ENCODE measurements around the gene THRAP3. TPM values are rescaled to one million over a fixed set of nuclear protein-coding genes. Genes with fewer than 3 reads are reported as not detected.
"Not testable (repeated sequence)": the region's sequence is repeated elsewhere in the genome, so short reads cannot be mapped to it uniquely, and the experiment has no call there.

The THRAP3 gene
- total RNA-seq, 1 donor from 2014 or later = 80.6 TPM

DNA sequence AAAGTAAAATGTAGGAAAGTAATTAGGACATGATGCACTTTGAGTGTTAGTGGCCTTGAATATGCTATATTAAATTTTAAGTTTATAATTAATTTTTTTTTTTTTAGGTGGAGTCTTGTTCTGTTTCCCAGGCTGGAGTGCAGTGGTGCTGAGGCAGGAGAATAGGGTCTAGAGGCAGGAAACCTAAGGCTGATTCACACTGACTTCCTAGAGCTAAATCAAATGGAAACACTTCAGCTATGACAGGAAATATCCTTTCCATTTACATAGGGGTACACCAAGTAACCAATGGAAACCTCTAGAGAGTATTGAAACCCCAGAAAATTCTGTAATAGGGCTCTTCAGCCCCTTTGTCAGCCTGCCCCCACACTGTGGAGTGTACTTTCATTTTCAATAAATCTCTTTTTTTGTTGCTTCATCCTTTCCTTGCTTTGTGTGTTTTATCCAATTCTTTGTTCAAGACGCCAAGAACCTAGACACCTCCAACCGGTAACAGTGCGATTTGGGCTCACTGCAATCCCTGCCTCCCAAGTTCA lies 17.9 kb upstream of the THRAP3 start:
- no peak for DNase-seq

DNA sequence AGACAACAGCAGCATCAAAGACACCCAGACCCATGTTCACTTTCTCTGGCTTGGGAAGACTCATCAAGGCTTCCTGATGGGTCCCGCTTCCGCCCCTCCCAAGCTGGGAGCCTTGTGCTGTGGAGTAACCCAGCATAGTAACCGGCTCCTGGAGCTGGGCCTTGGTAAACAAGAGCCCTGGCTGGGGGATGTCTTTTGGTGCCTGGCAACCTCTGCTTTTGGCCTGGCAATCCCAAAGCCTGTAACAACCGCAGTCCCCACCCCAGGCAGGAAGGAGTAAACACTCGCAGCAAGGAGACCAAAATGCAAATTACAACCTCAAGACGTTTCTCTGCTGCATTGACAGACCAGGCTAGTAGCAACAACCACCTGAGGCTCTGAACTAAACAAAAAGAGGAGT lies 16.9 kb upstream of the THRAP3 start:
- DNase-seq = no peak

- DNase-seq = no peak
These were observed 15.1 kb upstream of the THRAP3 start for GRCh38 chr1:36208978-36209703.

- DNase-seq = no peak
These were observed 12.9 kb upstream of the THRAP3 start for GRCh38 chr1:36211307-36211706.

DNA sequence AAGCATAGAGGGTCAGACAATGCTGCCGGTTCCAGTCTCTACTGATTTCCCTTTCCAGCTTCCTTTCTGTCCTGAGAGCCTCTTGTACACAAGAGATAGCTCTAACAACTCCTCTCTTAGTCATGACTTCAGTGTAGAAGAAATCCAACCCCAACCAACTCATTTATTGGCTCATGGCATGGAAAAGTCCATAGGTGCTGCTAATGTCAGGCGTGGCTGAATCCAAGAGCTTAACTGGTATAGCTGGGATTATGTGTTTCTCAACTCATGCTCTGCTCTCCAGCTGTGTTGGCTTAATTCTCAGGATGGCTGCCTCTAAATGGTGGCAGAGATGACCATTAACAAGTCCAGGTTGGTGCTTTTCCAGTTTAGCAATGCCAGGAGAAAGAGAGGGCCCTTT lies 12.4 kb upstream of the THRAP3 start:
- DNase-seq = no peak

DNA sequence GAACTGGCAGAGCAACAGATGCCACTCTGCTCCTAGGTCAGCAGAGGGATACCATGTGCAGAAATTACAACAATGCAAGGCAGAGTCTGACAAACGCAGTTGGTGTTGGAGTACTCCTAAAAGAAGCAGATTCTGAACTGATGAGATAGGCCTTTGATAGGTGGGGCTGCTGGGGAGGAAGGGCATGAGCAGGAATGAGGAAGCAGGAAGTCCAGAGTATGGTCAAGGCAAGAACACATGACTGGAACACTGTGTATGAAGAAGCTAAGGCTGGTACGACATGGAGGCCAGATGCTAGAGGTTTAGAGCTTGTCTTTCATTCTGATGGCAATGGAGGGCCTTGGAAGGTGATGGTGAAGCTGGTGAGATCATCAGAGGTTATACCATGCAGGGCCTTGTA lies 11.5 kb upstream of the THRAP3 start:
- no peak for DNase-seq

- DNase-seq = no peak
These were observed 6.6 kb upstream of the THRAP3 start for GRCh38 chr1:36217670-36218069.

- DNase-seq = not testable (repeated sequence)
These were observed 2.3 kb upstream of the THRAP3 start for GRCh38 chr1:36221901-36222300.

- DNase-seq = no peak
These were observed 1.5 kb upstream of the THRAP3 start for GRCh38 chr1:36222481-36223380.

DNA sequence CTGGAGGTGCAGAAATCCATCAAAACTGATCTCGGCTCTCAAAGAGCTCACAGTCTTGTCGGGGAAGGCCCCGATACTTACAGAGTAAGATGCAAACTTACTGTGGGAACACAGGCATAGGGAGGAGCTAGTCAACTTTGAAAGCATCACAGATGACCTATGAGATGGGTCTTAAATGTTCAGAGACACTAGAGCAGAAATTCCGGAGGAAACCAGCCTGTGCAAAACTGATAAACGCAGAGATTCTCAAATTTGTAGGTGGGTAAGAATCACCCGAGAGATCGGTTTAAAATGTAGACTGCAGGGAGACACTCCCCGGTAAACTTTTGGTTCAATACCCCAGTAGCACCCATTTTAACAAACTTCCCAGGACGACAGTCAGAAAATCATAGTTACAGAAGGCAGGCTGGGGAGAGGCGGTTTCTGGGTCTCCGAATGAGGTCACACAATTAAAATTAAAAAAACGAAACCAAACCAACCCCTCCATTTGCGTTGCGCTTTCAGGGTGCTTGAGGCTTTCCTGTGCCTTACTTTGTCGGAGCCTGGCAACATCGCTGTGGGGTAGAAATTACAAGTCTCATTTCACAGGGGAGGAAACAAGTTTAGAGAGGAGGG lies 755 bp upstream of the THRAP3 start:
- no peak for DNase-seq

GRCh38 chr1:36224537-36225282 lies 467 bp downstream of the THRAP3 start:
- peak; percentile 60 for DNase-seq

DNA sequence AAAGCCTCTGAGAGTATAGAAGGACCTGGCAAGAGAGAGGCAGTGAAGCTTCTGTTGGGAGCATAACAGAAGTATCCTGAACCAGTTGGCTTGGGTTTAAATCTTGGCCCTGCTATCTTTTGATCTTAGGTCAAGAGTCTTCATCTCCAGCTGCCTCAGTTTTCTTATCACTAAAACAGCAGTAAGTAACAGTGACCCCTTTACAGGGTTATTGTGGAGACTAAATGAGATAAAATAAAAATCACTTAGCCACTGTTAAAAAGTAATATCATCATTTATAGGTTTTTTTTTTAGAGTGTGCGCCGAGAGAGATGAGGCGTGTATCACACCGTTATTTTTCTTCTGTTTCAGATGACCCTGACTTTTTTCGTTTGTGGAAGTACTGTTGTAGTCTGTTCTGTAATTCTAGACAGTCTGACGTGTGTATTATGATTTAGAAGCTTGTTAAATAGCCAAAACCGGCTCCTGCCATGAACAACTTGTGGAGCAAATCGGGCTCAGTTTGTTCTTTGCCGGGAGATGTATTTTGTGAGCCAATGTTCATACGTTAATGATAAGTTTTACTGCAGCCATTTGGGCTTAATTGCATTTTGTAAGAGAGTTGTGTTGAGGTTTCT lies 1.1 kb downstream of the THRAP3 start:
- DNase-seq = no peak

DNA sequence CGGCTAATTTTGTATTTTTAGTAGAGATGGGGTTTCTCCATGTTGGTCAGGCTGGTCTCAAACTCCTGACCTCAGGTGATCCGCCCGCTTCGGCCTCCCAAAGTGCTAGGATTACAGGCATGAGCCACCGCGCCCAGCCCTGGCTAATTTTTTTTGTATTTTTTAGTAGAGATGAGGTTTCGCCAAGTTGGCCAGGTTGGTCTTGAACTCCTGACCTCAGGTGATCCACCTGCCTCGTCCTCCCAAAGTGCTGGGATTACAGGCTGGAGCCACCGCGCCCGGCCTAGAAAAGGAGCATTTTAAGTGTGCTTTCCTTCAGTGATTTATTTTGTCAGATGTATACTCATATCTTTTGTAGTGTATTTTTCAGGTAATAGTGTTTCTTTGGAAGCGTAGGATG lies 6.0 kb downstream of the THRAP3 start:
- DNase-seq = not testable (repeated sequence)

GRCh38 chr1:36231191-36231590 lies 6.9 kb downstream of the THRAP3 start:
- DNase-seq = no peak

DNA sequence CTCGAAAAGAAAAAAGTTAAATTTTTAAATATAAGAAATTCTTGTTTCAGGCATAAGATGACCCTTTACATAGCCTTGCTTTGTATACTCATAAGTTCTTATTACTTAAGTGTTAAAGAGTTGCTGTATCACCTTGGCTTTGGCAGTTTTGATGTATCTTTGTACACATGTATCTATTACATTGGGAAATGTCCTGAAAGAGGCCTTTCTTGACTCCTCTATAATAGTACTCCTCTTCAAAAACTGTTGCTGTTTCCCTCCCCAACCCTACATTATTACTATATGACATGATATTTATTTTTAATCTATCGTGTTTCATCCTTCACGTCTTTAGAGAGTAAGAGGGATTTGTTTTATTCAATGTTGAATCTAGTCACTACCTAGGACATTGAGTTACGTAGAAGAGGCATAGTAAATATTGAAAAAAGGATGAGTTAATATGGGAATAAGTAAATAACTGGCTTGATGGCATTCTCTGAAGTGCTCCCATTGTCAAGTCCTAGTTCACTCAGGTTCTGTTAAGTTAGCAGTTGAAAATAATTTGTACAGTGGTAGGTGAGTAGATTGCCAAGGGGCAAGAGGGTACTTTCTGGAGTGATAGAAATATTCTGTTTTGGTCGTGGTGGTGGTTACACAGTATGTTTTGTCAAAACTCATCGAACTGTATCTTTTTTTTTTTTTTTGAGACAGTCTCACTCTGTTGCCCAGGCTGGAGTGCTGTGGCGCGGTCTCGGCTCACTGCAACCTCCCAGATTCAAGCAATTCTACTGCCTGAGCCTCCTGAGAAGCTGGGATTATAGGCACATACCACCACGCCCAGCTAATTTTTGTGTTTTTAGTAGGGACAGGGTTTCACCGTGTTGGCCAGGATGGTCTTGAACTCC lies 8.2 kb downstream of the THRAP3 start:
- no peak for DNase-seq

GRCh38 chr1:36236302-36236701 lies 12.1 kb downstream of the THRAP3 start:
- DNase-seq = no peak

- DNase-seq = no peak
These were observed 14.2 kb downstream of the THRAP3 start for GRCh38 chr1:36238433-36238832.

- no peak for DNase-seq
These were observed 15.8 kb downstream of the THRAP3 start for GRCh38 chr1:36239941-36240637.

DNA sequence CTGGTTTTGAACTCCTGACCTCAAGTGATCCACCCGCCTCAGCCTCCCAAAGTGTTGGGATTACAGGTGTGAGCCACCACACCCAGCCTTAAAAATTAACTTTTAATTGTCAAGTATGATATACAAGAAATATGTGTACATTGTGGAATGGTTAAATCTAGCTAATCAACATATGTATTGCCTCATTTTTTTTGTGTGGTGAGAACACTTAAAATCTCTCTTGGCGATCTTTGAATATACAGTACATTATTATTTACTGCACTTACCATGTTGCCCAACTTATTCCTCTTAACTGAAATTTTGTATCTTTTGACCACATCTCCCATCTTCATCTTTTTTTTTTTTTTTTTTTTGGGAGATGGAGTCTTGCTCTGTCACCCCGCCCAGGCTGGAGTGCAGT lies 23.3 kb downstream of the THRAP3 start:
- no peak for DNase-seq
